Stomach (tissue), 4 donors: ENCODE measurements around the gene ZNF408.

Source experiments
- EP300 ChIP-seq: sonication (generic); formaldehyde crosslinking; IDR thresholded peaks from one replicate; pipeline ENCODE4 v1.6.1; 2017; ENCODE audit warnings: antibody characterized with exemption
- POLR2A ChIP-seq, 4 donors: fragments of 450-650 bp; IDR thresholded peaks; one replicate each; pipeline ENCODE4 v1.6.1; 2016; ENCODE audit warnings: antibody characterized with exemption in 4 of 4, control low read depth in 2 of 4, mild to moderate bottlenecking in 1 of 4, moderate library complexity in 1 of 4
- POLR2AphosphoS5 ChIP-seq, 3 donors: sonication (generic); formaldehyde crosslinking; IDR thresholded peaks; one replicate each; pipeline ENCODE4 v1.6.1; 2016; ENCODE audit warnings: antibody characterized with exemption in 3 of 3
- TF ChIP-seq, protein P1 (sequence below), 7 experiments: fragments of 450-650 bp in 4 of 7; fragments of 200-600 bp in 3 of 7; sonication (generic) in 3 of 7; IDR thresholded peaks; one replicate each; pipeline ENCODE4 v1.5.1; 2016 to 2019; ENCODE audit warnings: antibody characterized with exemption in 7 of 7, control low read depth in 2 of 7, mild to moderate bottlenecking in 1 of 7

DNA sequence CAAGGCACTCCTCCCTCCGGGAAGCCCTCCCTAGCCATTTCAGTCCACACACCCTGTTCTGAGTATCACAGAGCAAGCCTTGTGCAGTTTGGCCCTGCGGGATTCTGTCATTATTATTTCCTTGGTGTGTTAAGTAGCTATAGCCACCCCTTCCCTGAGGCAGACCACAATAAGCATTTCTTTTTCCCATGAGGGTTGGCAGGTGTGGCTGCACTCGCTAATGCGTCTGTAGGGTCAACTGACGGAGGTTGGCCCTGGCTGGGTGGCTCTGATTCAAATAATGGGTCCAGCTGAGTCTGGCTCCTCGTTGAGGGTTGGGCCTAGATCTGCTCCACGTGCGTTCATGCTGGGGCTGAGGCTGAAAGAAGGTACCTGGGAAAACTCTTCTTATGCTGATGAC lies 23.3 kb downstream of the ZNF408 start:
- TF ChIP-seq, protein P1, sequence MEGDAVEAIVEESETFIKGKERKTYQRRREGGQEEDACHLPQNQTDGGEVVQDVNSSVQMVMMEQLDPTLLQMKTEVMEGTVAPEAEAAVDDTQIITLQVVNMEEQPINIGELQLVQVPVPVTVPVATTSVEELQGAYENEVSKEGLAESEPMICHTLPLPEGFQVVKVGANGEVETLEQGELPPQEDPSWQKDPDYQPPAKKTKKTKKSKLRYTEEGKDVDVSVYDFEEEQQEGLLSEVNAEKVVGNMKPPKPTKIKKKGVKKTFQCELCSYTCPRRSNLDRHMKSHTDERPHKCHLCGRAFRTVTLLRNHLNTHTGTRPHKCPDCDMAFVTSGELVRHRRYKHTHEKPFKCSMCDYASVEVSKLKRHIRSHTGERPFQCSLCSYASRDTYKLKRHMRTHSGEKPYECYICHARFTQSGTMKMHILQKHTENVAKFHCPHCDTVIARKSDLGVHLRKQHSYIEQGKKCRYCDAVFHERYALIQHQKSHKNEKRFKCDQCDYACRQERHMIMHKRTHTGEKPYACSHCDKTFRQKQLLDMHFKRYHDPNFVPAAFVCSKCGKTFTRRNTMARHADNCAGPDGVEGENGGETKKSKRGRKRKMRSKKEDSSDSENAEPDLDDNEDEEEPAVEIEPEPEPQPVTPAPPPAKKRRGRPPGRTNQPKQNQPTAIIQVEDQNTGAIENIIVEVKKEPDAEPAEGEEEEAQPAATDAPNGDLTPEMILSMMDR (IDR thresholded peaks at IDR 0.05) = no peak
- TF ChIP-seq POLR2A (IDR thresholded peaks at IDR 0.05) (no peak), EP300 (no peak), POLR2AphosphoS5 (IDR thresholded peaks at IDR 0.05) (no peak)
